IMR-90 (cell line): Measurements from ENCODE around the gene FAM20C.

Experiments used
- CEBPB ChIP-seq: IDR thresholded peaks from 2 replicates; pipeline ENCODE4 v1.6.1; 2012; ENCODE audit warnings: low read depth, low read length, improper control_type of control experiment
- CTCF ChIP-seq: conservative IDR thresholded peaks from 2 replicates; pipeline ENCODE4 v1.5.1; 2012; ENCODE audit warnings: mild to moderate bottlenecking, low read depth, low read length, improper control_type of control experiment
- MAZ ChIP-seq: IDR thresholded peaks from 2 replicates; pipeline ENCODE4 v1.6.1; 2012; ENCODE audit warnings: low read depth, mild to moderate bottlenecking, low read length, improper control_type of control experiment, moderate library complexity, borderline replicate concordance
- NFE2L2 ChIP-seq: fragments of 150-350 bp; IDR thresholded peaks from 2 replicates; pipeline ENCODE4 v1.6.1; 2016; ENCODE audit warnings: low read depth, mild to moderate bottlenecking, low read length
- POLR2A ChIP-seq: IDR thresholded peaks from 2 replicates; pipeline ENCODE4 v1.6.1; 2012; ENCODE audit warnings: mild to moderate bottlenecking, low read depth, low read length
- RAD21 ChIP-seq: IDR thresholded peaks from 2 replicates; pipeline ENCODE4 v1.6.1; 2012; ENCODE audit warnings: low read length, improper control_type of control experiment
- RFX5 ChIP-seq: IDR thresholded peaks from 2 replicates; pipeline ENCODE4 v1.8.0; 2012; ENCODE audit warnings: low read depth, mild to moderate bottlenecking, low read length, moderate library complexity
- SMC3 ChIP-seq: fragments of 150-350 bp; IDR thresholded peaks from 2 replicates; pipeline ENCODE4 v1.6.1; 2016; ENCODE audit warnings: low read depth, mild to moderate bottlenecking, antibody characterized with exemption, low read length, moderate library complexity
- USF2 ChIP-seq: fragments of 150-350 bp; IDR thresholded peaks from 2 replicates; pipeline ENCODE4 v1.6.1; 2017; ENCODE audit warnings: mild to moderate bottlenecking, antibody characterized with exemption, low read length, low read depth

DNA sequence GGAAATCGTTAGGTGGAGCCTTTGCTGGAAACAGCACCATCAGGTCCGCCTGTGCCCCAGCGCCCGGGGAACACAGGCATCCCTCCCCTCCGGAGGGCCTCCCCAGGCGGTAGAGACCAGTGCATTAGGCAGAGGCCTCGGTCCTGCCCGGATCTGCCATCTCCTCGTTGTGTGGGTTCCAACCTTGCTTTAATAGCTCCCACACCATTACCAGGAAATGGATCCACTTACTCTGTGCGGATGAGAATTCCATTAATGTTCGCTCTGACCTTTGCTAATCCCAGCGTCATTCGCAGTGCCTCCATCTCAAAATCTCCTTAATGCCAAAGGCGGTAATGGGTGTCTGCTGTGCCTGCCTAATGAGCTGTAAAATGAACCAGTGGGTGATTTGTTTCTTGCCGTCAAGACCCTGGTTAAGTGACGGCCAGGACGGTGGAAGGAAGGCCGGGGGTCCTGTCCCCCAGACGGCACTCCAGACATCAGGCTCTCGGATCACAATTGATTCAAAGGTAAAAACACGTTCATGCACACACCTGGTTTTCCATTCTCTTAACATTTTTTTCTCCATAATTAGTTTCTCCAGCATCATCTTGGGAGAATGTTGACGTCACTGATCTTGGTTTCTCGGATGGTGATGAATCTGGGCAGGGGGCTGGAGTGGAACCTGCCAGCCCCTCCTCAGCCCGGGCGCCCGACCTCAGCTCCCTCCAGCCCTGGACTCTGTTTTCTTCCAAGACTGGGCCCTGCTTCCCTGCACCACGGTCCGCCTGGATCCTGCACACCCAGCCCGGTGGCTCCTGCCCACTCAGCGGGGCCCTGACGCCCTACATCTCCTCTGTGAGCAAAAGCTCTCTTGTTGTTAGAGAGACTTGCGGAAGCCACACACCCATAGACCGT lies 22.8 kb upstream of the FAM20C start:
- TF ChIP-seq RFX5 = no peak
- TF ChIP-seq CTCF = no peak
- no peak for TF ChIP-seq POLR2A
- no peak for TF ChIP-seq SMC3
- TF ChIP-seq RAD21 = no peak
- no peak for TF ChIP-seq MAZ
- no peak for TF ChIP-seq NFE2L2
- TF ChIP-seq CEBPB = no peak
- TF ChIP-seq USF2 = no peak
